ENCODE data around the gene ATP5F1E.

- TF ChIP-seq CTCF (IDR thresholded peaks at IDR 0.05; ENCODE audit: low read length): no peak
- TF ChIP-seq EZH2 (IDR thresholded peaks at IDR 0.05; ENCODE audit: borderline replicate concordance, low read length): no peak
These were observed 8.5 kb downstream of the ATP5F1E start for GRCh38 chr20:59023616-59024015.
